WTC11 (cell line): ENCODE data around the gene DNAH9. TPM values are rescaled to one million over a fixed set of nuclear protein-coding genes. Genes with fewer than 3 reads are reported as not detected.

Experiments
- ATAC-seq: fragments of 200-7000 bp; cut with Tn5 transposase; 2 replicates; pipeline ENCODE4 v1.10.0; 2021; ENCODE audit warnings: mild to moderate bottlenecking, moderate library complexity
- CTCF ChIA-PET: fragments of 300-600 bp; sonication (Branson Sonifier 250); formaldehyde crosslinking; loops from one replicate; lab custom pipeline; 2021; ENCODE audit warnings: antibody characterized with exemption; lab: Charles Lee
- POLR2A ChIA-PET: fragments of 350-600 bp; sonication (Branson Sonifier 250); formaldehyde crosslinking; loops from one replicate; lab custom pipeline; 2021; ENCODE audit warnings: antibody characterized with exemption; lab: Charles Lee
- DNase-seq: peaks from one replicate; pipeline ENCODE4 v3.0.0; 2021; ENCODE audit warnings: low spot score
- H3K27ac Mint-ChIP-seq: 2 replicates; pipeline ENCODE4 v1.8.0; 2021; ENCODE audit warnings: mixed read lengths
- H3K27me3 Mint-ChIP-seq: 2 replicates; pipeline ENCODE4 v1.8.0; 2021; ENCODE audit warnings: low read depth, mild to moderate bottlenecking, moderate library complexity, mixed read lengths
- H3K36me3 Mint-ChIP-seq: 2 replicates; pipeline ENCODE4 v1.8.0; 2021; ENCODE audit warnings: mixed read lengths
- H3K4me1 Mint-ChIP-seq: 2 replicates; pipeline ENCODE4 v1.8.0; 2022; ENCODE audit warnings: mixed read lengths
- H3K4me3 Mint-ChIP-seq: 2 replicates; pipeline ENCODE4 v1.8.0; 2021; ENCODE audit warnings: mild to moderate bottlenecking, moderate library complexity, mixed read lengths
- H3K9me3 Mint-ChIP-seq: 2 replicates; pipeline ENCODE4 v1.8.0; 2021; ENCODE audit warnings: mixed read lengths
- CREM ChIP-seq: sonication (generic); formaldehyde crosslinking; IDR thresholded peaks from 2 replicates; pipeline ENCODE4 v1.8.1; 2022; ENCODE audit warnings: mild to moderate bottlenecking, missing genetic modification reagents, moderate library complexity
- FOXJ3 ChIP-seq: sonication (generic); formaldehyde crosslinking; IDR thresholded peaks from 2 replicates; pipeline ENCODE4 v1.9.0; 2021; ENCODE audit warnings: missing genetic modification reagents, mild to moderate bottlenecking, borderline replicate concordance
- IRF2 ChIP-seq: sonication (generic); formaldehyde crosslinking; IDR thresholded peaks from 2 replicates; pipeline ENCODE4 v1.8.0; 2022; ENCODE audit warnings: low read depth, missing genetic modification reagents, borderline replicate concordance
- OVOL2 ChIP-seq: fragments of 250-450 bp; sonication (Bioruptor Pico); IDR thresholded peaks from 2 replicates; pipeline ENCODE4 v1.9.0; 2021; ENCODE audit warnings: mild to moderate bottlenecking, borderline replicate concordance
- TCF7 ChIP-seq: sonication (generic); formaldehyde crosslinking; IDR thresholded peaks from 2 replicates; pipeline ENCODE4 v1.8.0; 2022; ENCODE audit warnings: mild to moderate bottlenecking, low read depth, missing genetic modification reagents, moderate library complexity
- ZBTB21 ChIP-seq: sonication (generic); formaldehyde crosslinking; IDR thresholded peaks from 2 replicates; pipeline ENCODE4 v1.8.1; 2023; ENCODE audit warnings: mild to moderate bottlenecking, missing genetic modification reagents, borderline replicate concordance
- ZNF317 ChIP-seq: sonication (generic); formaldehyde crosslinking; IDR thresholded peaks from 2 replicates; pipeline ENCODE4 v1.8.1; 2023; ENCODE audit warnings: low read depth, mild to moderate bottlenecking, moderate library complexity, missing genetic modification reagents, borderline replicate concordance
- total RNA-seq: library from RNA; stranded (reverse); gene quantifications from 3 replicates; pipeline ENCODE4 v1.2.3, GENCODE V29; 2021
- TF ChIP-seq, protein P1 (sequence below): sonication (generic); formaldehyde crosslinking; conservative IDR thresholded peaks from 2 replicates; pipeline ENCODE4 v1.8.1; 2022; ENCODE audit warnings: mild to moderate bottlenecking, missing genetic modification reagents
- TF ChIP-seq, protein P2 (sequence below): sonication (generic); formaldehyde crosslinking; IDR thresholded peaks from 2 replicates; pipeline ENCODE4 v1.8.0; 2022; ENCODE audit warnings: mild to moderate bottlenecking, missing genetic modification reagents
- TF ChIP-seq, protein P3 (sequence below): sonication (generic); formaldehyde crosslinking; IDR thresholded peaks from 2 replicates; pipeline ENCODE4 v1.8.0; 2022; ENCODE audit warnings: missing genetic modification reagents
- TF ChIP-seq, protein P4 (sequence below): sonication (generic); formaldehyde crosslinking; IDR thresholded peaks from 2 replicates; pipeline ENCODE4 v1.8.1; 2022; ENCODE audit warnings: low read depth, missing genetic modification reagents, borderline replicate concordance
- TF ChIP-seq, protein P5 (sequence below): sonication (generic); formaldehyde crosslinking; IDR thresholded peaks from 2 replicates; pipeline ENCODE4 v1.8.0; 2023; ENCODE audit warnings: mild to moderate bottlenecking, missing genetic modification reagents
- TF ChIP-seq, protein P6 (sequence below): sonication (generic); formaldehyde crosslinking; IDR thresholded peaks from 2 replicates; pipeline ENCODE4 v1.8.1; 2022; ENCODE audit warnings: mild to moderate bottlenecking, moderate library complexity, missing genetic modification reagents
- TF ChIP-seq, protein P7 (sequence below): sonication (generic); formaldehyde crosslinking; IDR thresholded peaks from 2 replicates; pipeline ENCODE4 v1.8.1; 2023; ENCODE audit warnings: mild to moderate bottlenecking, missing genetic modification reagents, moderate library complexity

The DNAH9 gene
- total RNA-seq, 1 experiment from 2014 or later: 0.31 TPM

DNA sequence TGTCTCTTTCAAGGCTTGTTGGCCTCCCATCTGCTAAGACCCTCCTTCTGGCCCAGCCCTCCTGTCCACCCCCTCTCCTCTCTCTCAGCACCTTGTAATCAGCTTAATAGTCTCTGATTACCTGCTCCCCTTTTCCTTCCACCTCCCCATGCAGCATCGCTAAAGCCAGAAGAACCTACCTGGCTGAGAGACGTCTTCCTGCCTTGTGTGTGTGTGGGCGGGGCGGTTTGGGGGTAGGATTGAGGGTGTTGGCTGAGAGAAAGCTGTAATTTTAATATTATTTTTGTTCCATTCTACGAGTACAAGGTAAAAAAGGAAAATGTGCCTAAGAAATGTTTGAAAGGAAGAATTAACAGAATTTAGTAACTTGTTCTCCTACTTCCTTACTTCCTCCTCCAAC is 3.4 kb downstream of the DNAH9 start (continued):
- TF ChIP-seq, protein P1, sequence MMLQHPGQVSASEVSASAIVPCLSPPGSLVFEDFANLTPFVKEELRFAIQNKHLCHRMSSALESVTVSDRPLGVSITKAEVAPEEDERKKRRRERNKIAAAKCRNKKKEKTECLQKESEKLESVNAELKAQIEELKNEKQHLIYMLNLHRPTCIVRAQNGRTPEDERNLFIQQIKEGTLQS: no peak
- TF ChIP-seq FOXJ3 (CRISPR knock-in tag): no peak
- TF ChIP-seq CREM (CRISPR knock-in tag): no peak

DNA sequence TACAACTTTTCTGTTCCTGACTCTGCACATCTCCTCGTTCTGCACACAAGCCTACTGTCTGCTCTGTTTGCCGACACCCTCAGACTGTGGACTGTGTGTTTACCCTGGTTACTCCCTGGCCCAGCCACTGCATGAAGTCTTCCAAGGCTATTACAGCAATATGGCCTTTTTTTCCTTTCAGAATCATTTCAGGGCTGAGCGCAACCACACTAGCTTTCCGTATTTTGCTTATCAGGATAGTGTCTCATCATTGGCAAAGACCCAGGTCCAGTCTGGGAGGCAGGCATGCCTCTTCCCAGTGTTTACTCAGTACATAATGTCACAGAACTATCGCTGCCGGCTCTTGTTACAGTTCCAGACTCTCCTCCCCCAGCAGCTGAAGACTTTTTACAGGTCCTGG is 10.1 kb downstream of the DNAH9 start:
- TF ChIP-seq OVOL2 (no peak), CREM (CRISPR knock-in tag) (no peak), TCF7 (no peak), ZBTB21 (CRISPR knock-in tag) (no peak), IRF2 (CRISPR knock-in tag) (no peak), ZNF317 (CRISPR knock-in tag) (no peak)
- TF ChIP-seq, protein P2, sequence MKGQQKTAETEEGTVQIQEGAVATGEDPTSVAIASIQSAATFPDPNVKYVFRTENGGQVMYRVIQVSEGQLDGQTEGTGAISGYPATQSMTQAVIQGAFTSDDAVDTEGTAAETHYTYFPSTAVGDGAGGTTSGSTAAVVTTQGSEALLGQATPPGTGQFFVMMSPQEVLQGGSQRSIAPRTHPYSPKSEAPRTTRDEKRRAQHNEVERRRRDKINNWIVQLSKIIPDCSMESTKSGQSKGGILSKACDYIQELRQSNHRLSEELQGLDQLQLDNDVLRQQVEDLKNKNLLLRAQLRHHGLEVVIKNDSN (CRISPR knock-in tag): no peak
- TF ChIP-seq, protein P3, sequence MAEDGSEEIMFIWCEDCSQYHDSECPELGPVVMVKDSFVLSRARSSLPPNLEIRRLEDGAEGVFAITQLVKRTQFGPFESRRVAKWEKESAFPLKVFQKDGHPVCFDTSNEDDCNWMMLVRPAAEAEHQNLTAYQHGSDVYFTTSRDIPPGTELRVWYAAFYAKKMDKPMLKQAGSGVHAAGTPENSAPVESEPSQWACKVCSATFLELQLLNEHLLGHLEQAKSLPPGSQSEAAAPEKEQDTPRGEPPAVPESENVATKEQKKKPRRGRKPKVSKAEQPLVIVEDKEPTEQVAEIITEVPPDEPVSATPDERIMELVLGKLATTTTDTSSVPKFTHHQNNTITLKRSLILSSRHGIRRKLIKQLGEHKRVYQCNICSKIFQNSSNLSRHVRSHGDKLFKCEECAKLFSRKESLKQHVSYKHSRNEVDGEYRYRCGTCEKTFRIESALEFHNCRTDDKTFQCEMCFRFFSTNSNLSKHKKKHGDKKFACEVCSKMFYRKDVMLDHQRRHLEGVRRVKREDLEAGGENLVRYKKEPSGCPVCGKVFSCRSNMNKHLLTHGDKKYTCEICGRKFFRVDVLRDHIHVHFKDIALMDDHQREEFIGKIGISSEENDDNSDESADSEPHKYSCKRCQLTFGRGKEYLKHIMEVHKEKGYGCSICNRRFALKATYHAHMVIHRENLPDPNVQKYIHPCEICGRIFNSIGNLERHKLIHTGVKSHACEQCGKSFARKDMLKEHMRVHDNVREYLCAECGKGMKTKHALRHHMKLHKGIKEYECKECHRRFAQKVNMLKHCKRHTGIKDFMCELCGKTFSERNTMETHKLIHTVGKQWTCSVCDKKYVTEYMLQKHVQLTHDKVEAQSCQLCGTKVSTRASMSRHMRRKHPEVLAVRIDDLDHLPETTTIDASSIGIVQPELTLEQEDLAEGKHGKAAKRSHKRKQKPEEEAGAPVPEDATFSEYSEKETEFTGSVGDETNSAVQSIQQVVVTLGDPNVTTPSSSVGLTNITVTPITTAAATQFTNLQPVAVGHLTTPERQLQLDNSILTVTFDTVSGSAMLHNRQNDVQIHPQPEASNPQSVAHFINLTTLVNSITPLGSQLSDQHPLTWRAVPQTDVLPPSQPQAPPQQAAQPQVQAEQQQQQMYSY (CRISPR knock-in tag): no peak
- TF ChIP-seq, protein P4, sequence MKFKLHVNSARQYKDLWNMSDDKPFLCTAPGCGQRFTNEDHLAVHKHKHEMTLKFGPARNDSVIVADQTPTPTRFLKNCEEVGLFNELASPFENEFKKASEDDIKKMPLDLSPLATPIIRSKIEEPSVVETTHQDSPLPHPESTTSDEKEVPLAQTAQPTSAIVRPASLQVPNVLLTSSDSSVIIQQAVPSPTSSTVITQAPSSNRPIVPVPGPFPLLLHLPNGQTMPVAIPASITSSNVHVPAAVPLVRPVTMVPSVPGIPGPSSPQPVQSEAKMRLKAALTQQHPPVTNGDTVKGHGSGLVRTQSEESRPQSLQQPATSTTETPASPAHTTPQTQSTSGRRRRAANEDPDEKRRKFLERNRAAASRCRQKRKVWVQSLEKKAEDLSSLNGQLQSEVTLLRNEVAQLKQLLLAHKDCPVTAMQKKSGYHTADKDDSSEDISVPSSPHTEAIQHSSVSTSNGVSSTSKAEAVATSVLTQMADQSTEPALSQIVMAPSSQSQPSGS: no peak
- TF ChIP-seq, protein P5, sequence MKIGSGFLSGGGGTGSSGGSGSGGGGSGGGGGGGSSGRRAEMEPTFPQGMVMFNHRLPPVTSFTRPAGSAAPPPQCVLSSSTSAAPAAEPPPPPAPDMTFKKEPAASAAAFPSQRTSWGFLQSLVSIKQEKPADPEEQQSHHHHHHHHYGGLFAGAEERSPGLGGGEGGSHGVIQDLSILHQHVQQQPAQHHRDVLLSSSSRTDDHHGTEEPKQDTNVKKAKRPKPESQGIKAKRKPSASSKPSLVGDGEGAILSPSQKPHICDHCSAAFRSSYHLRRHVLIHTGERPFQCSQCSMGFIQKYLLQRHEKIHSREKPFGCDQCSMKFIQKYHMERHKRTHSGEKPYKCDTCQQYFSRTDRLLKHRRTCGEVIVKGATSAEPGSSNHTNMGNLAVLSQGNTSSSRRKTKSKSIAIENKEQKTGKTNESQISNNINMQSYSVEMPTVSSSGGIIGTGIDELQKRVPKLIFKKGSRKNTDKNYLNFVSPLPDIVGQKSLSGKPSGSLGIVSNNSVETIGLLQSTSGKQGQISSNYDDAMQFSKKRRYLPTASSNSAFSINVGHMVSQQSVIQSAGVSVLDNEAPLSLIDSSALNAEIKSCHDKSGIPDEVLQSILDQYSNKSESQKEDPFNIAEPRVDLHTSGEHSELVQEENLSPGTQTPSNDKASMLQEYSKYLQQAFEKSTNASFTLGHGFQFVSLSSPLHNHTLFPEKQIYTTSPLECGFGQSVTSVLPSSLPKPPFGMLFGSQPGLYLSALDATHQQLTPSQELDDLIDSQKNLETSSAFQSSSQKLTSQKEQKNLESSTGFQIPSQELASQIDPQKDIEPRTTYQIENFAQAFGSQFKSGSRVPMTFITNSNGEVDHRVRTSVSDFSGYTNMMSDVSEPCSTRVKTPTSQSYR (CRISPR knock-in tag): no peak
- TF ChIP-seq, protein P6, sequence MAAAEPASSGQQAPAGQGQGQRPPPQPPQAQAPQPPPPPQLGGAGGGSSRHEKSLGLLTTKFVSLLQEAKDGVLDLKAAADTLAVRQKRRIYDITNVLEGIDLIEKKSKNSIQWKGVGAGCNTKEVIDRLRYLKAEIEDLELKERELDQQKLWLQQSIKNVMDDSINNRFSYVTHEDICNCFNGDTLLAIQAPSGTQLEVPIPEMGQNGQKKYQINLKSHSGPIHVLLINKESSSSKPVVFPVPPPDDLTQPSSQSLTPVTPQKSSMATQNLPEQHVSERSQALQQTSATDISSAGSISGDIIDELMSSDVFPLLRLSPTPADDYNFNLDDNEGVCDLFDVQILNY (CRISPR knock-in tag): no peak
- TF ChIP-seq, protein P7, sequence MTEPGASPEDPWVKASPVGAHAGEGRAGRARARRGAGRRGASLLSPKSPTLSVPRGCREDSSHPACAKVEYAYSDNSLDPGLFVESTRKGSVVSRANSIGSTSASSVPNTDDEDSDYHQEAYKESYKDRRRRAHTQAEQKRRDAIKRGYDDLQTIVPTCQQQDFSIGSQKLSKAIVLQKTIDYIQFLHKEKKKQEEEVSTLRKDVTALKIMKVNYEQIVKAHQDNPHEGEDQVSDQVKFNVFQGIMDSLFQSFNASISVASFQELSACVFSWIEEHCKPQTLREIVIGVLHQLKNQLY (CRISPR knock-in tag): no peak
- POLR2A ChIA-PET: no interaction called here
- Mint-ChIP-seq H3K27ac (no peak overlapping the region), H3K9me3 (peaks cover 38% of the 10 kb centered on the region), H3K27me3 (peaks cover 5% of the 10 kb centered on the region; the same call in 1 of the 2 replicates), H3K4me1 (0 out of 2 replicates have a peak, but pooled peaks cover 5% of the 10 kb centered on the region), H3K36me3 (peaks cover 29% of the 10 kb centered on the region), H3K4me3 (no peak overlapping the region)
- ATAC-seq (no peak), DNase-seq (no peak)
- CTCF ChIA-PET: no interaction called here
